ENCODE measurements around the gene MAT1A. TPM values are rescaled to one million over a fixed set of nuclear protein-coding genes. Genes with fewer than 3 reads are reported as not detected.
"Not testable (repeated sequence)": the region's sequence is repeated elsewhere in the genome, so short reads cannot be mapped to it uniquely, and the experiment has no call there.

The MAT1A gene
- total RNA-seq, 1 experiment from 2014 or later, result 1.6 TPM

- CTCF ChIA-PET, result no interaction called here
- Histone ChIP-seq H4K20me1 (ENCODE audit: insufficient read depth) (no peaks in the 10 kb centered on the region), H3K9me3 (ENCODE audit: control insufficient read depth in 1 of 2, insufficient read depth in 1 of 2, low read depth in 1 of 2, low read length in 2 of 2) (no peaks in the 10 kb centered on the region), H3K27me3 (ENCODE audit: insufficient read depth, low read length) (no peaks in the 10 kb centered on the region), H3K4me2 (ENCODE audit: low read length) (no peak overlapping the region), H3K36me3 (ENCODE audit: control insufficient read depth in 1 of 2, insufficient read depth in 2 of 2, low read length in 2 of 2) (no peaks in the 10 kb centered on the region), H3K4me1 (ENCODE audit: control insufficient read depth in 1 of 2, insufficient read depth in 2 of 2, low read length in 2 of 2) (peaks cover 3 to 8% of the 10 kb centered on the region in 2 experiments), H3K9ac (ENCODE audit: low read length) (no peak overlapping the region), H3K4me3 (replicated peaks in 1 of 2; ENCODE audit: low read depth in 1 of 2, low read length in 2 of 2) (no peak overlapping the region), H2AFZ (ENCODE audit: low read depth, low read length, poor library complexity, severe bottlenecking) (no peak overlapping the region), H3K79me2 (ENCODE audit: insufficient read depth, low read length) (no peaks in the 10 kb centered on the region), H3K9me2 (ENCODE audit: insufficient read depth) (no peaks in the 10 kb centered on the region), H3K27ac (ENCODE audit: low read depth, low read length) (no peak overlapping the region)
- no TSS peak for BruUV-seq (replicated peaks)
- POLR2A ChIA-PET, result no interaction called here
- RAD21 ChIA-PET (ENCODE audit: low non-redundant PET in 1 of 2, low total read pairs in 2 of 2, uncharacterized antibody in 2 of 2, unreplicated experiment in 2 of 2), result no interaction called here
- intact Hi-C loops (cut with micrococcal nuclease), result loop anchor here (10.0 kb wide), 3 partner anchors 198 to 282 kb away; partner anchors contain the start of gene SH2D4B
- DNase-seq (ENCODE audit: low read depth, low spot score) (no peak), ATAC-seq (no peak)
- no peak for TF ChIP-seq MAX (IDR thresholded peaks at IDR 0.05)
- no peak for TF ChIP-seq REST (IDR thresholded peaks at IDR 0.05; ENCODE audit: low read depth)
These were observed 37.1 kb downstream of the MAT1A start for GRCh38 chr10:80252296-80252887.

GRCh38 chr10:80251703-80252280 lies 37.7 kb downstream of the MAT1A start:
- DNase-seq (ENCODE audit: low read depth, low spot score); H3K9me3 ChIP-seq (ENCODE audit: control insufficient read depth in 1 of 2, insufficient read depth in 1 of 2, low read depth in 1 of 2, low read length in 2 of 2); H3K9ac ChIP-seq (ENCODE audit: low read length); RAD21 ChIA-PET (ENCODE audit: low non-redundant PET in 1 of 2, low total read pairs in 2 of 2, uncharacterized antibody in 2 of 2, unreplicated experiment in 2 of 2); H3K4me3 ChIP-seq (replicated peaks in 1 of 2; ENCODE audit: low read depth in 1 of 2, low read length in 2 of 2); H3K27me3 ChIP-seq (ENCODE audit: insufficient read depth, low read length); H3K36me3 ChIP-seq (ENCODE audit: control insufficient read depth in 1 of 2, insufficient read depth in 2 of 2, low read length in 2 of 2); POLR2A ChIA-PET; H3K9me2 ChIP-seq (ENCODE audit: insufficient read depth); CTCF ChIA-PET; ATAC-seq; H2AFZ ChIP-seq (ENCODE audit: low read depth, low read length, poor library complexity, severe bottlenecking); H3K79me2 ChIP-seq (ENCODE audit: insufficient read depth, low read length); H3K4me1 ChIP-seq (ENCODE audit: control insufficient read depth in 1 of 2, insufficient read depth in 2 of 2, low read length in 2 of 2); BruUV-seq (replicated peaks); H4K20me1 ChIP-seq (ENCODE audit: insufficient read depth); H3K4me2 ChIP-seq (ENCODE audit: low read length); H3K27ac ChIP-seq (ENCODE audit: low read depth, low read length): not testable (repeated sequence)
- intact Hi-C loops (cut with micrococcal nuclease), result loop anchor here (10.0 kb wide), 3 partner anchors 197 to 283 kb away; partner anchors contain the start of gene SH2D4B

GRCh38 chr10:80250399-80250798 lies 39.1 kb downstream of the MAT1A start:
- H3K4me3 ChIP-seq (replicated peaks in 1 of 2; ENCODE audit: low read depth in 1 of 2, low read length in 2 of 2); DNase-seq (ENCODE audit: low read depth, low spot score); H3K9me3 ChIP-seq (ENCODE audit: control insufficient read depth in 1 of 2, insufficient read depth in 1 of 2, low read depth in 1 of 2, low read length in 2 of 2); H2AFZ ChIP-seq (ENCODE audit: low read depth, low read length, poor library complexity, severe bottlenecking); H3K36me3 ChIP-seq (ENCODE audit: control insufficient read depth in 1 of 2, insufficient read depth in 2 of 2, low read length in 2 of 2); H3K27ac ChIP-seq (ENCODE audit: low read depth, low read length); H3K4me1 ChIP-seq (ENCODE audit: control insufficient read depth in 1 of 2, insufficient read depth in 2 of 2, low read length in 2 of 2); CTCF ChIA-PET; H3K79me2 ChIP-seq (ENCODE audit: insufficient read depth, low read length); H3K9ac ChIP-seq (ENCODE audit: low read length); H3K9me2 ChIP-seq (ENCODE audit: insufficient read depth); POLR2A ChIA-PET; H4K20me1 ChIP-seq (ENCODE audit: insufficient read depth); H3K27me3 ChIP-seq (ENCODE audit: insufficient read depth, low read length); H3K4me2 ChIP-seq (ENCODE audit: low read length); BruUV-seq (replicated peaks); RAD21 ChIA-PET (ENCODE audit: low non-redundant PET in 1 of 2, low total read pairs in 2 of 2, uncharacterized antibody in 2 of 2, unreplicated experiment in 2 of 2): not testable (repeated sequence)
- peak; percentile 93 for ATAC-seq
- intact Hi-C loops (cut with micrococcal nuclease), result loop anchor here (10.0 kb wide), 3 partner anchors 196 to 284 kb away; partner anchors contain the start of gene SH2D4B
